MCF 10A (cell line): ENCODE results near the gene SHROOM3. TPM values are rescaled to one million over a fixed set of nuclear protein-coding genes. Genes with fewer than 3 reads are reported as not detected.
A peak's percentile ranks its signal among the peaks of the same experiment; 100 is the strongest.

Source experiments
- BruUV-seq: library from RNA; stranded (reverse); fragments of 400-500 nt; replicated peaks from 2 replicates; lab custom pipeline; 2021; lab: Mats Ljungman, UMichigan
- CTCF ChIA-PET: fragments of 300-600 bp; sonication (Branson Sonifier 250); formaldehyde crosslinking; extraction: SDS; loops from one replicate; lab custom pipeline; 2021; ENCODE audit warnings: antibody characterized with exemption, inconsistent platforms; lab: Yijun Ruan, JAX
- POLR2A ChIA-PET: fragments of 300-600, 350-650 bp; sonication (Branson Sonifier 250); formaldehyde crosslinking; extraction: SDS; loops from one replicate; lab custom pipeline; 2020; ENCODE audit warnings: antibody characterized with exemption, inconsistent platforms; lab: Yijun Ruan, JAX
- DNase-seq: peaks from one replicate; pipeline ENCODE4 v3.0.0-alpha.2; 2018; ENCODE audit not compliant: unreplicated experiment
- H3K27ac Mint-ChIP-seq: one replicate; pipeline ENCODE4 v1.8.0; 2022; ENCODE audit warnings: mild to moderate bottlenecking, low read depth, mixed read lengths; ENCODE audit not compliant: unreplicated experiment
- H3K27me3 Mint-ChIP-seq: one replicate; pipeline ENCODE4 v1.8.0; 2022; ENCODE audit warnings: mixed read lengths; ENCODE audit not compliant: insufficient read depth, unreplicated experiment
- H3K36me3 Mint-ChIP-seq: one replicate; pipeline ENCODE4 v1.8.0; 2022; ENCODE audit warnings: mild to moderate bottlenecking, moderate library complexity, mixed read lengths; ENCODE audit not compliant: insufficient read depth, unreplicated experiment
- H3K4me1 Mint-ChIP-seq: one replicate; pipeline ENCODE4 v1.8.0; 2022; ENCODE audit warnings: mixed read lengths; ENCODE audit not compliant: insufficient read depth, unreplicated experiment
- H3K4me3 Mint-ChIP-seq: one replicate; pipeline ENCODE4 v1.8.0; 2022; ENCODE audit warnings: mild to moderate bottlenecking, moderate library complexity, mixed read lengths; ENCODE audit not compliant: unreplicated experiment
- H3K9me3 Mint-ChIP-seq: one replicate; pipeline ENCODE4 v1.8.0; 2022; ENCODE audit warnings: mixed read lengths; ENCODE audit not compliant: unreplicated experiment
- CTCF ChIP-seq: fragments of 200-600 bp; IDR thresholded peaks from one replicate; pipeline ENCODE4 v1.8.0; 2022; ENCODE audit warnings: antibody characterized with exemption, mild to moderate bottlenecking; ENCODE audit not compliant: unreplicated experiment
- intact Hi-C: fragments of 100-400 bp; cut with micrococcal nuclease; formaldehyde crosslinking; loops from 2 replicates; pipeline ENCODE4 v1.14.1; 2022
- total RNA-seq: library from RNA; stranded (reverse); gene quantifications from 2 replicates; pipeline ENCODE4 v1.2.3, GENCODE V29; 2022

Gene SHROOM3
- total RNA-seq, 1 experiment from 2014 or later = 20.7 TPM

GRCh38 chr4:76525751-76526150, 90.7 kb downstream of the SHROOM3 start:
- Mint-ChIP-seq H3K27ac (no peak overlapping the region), H3K4me1 (no peaks in the 10 kb centered on the region), H3K4me3 (no peak overlapping the region), H3K36me3 (no peaks in the 10 kb centered on the region), H3K27me3 (no peaks in the 10 kb centered on the region), H3K9me3 (no peaks in the 10 kb centered on the region)
- POLR2A ChIA-PET = no interaction called here
- TF ChIP-seq CTCF = no peak
- CTCF ChIA-PET = interaction anchor here (0.7 kb wide), 1 partner anchor 21 kb away, joined by 3 read pairs; no protein-coding TSS in a partner anchor
- intact Hi-C loops = no loop called here
- no peak for DNase-seq
- no TSS peak for BruUV-seq

GRCh38 chr4:76526585-76526990, 91.6 kb downstream of the SHROOM3 start:
- intact Hi-C loops = no loop called here
- DNase-seq = no peak
- ChIA-PET CTCF (interaction anchor here (0.6 kb wide), 1 partner anchor 842 kb away, joined by 4 read pairs; no protein-coding TSS in a partner anchor), POLR2A (no interaction called here)
- TF ChIP-seq CTCF = no peak
- no peaks in the 10 kb centered on the region for H3K9me3 Mint-ChIP-seq
- H3K36me3 Mint-ChIP-seq = no peaks in the 10 kb centered on the region
- no peak overlapping the region for H3K4me3 Mint-ChIP-seq
- no TSS peak for BruUV-seq
- H3K27ac Mint-ChIP-seq = peak overlapping the region; percentile 7
- H3K27me3 Mint-ChIP-seq = no peaks in the 10 kb centered on the region
- no peaks in the 10 kb centered on the region for H3K4me1 Mint-ChIP-seq

GRCh38 chr4:76527666-76528065, 92.6 kb downstream of the SHROOM3 start:
- no TSS peak for BruUV-seq
- Mint-ChIP-seq H3K4me1 (no peaks in the 10 kb centered on the region), H3K4me3 (no peak overlapping the region), H3K36me3 (no peaks in the 10 kb centered on the region), H3K27ac (no peak overlapping the region), H3K27me3 (no peaks in the 10 kb centered on the region), H3K9me3 (no peaks in the 10 kb centered on the region)
- no peak for DNase-seq
- ChIA-PET POLR2A (no interaction called here), CTCF (interaction anchor here (0.5 kb wide), 1 partner anchor 140 kb away, joined by 3 read pairs; no protein-coding TSS in a partner anchor)
- TF ChIP-seq CTCF = no peak
- intact Hi-C loops = no loop called here

- no peaks in the 10 kb centered on the region for H3K36me3 Mint-ChIP-seq
- H3K4me3 Mint-ChIP-seq = no peak overlapping the region
- ChIA-PET CTCF (interaction anchor here (0.5 to 0.6 kb wide), 3 partner anchors 20 to 159 kb away, joined by 3 read pairs; no protein-coding TSS in a partner anchor), POLR2A (interaction anchor here (1.5 kb wide), 1 partner anchor 9 kb away, joined by 3 read pairs; no protein-coding TSS in a partner anchor)
- no TSS peak for BruUV-seq
- no peaks in the 10 kb centered on the region for H3K9me3 Mint-ChIP-seq
- H3K4me1 Mint-ChIP-seq = no peaks in the 10 kb centered on the region
- H3K27me3 Mint-ChIP-seq = no peaks in the 10 kb centered on the region
- DNase-seq = no peak
- intact Hi-C loops = no loop called here
- H3K27ac Mint-ChIP-seq = no peak overlapping the region
- no peak for TF ChIP-seq CTCF
Measured at GRCh38 chr4:76531597-76531996, 96.6 kb downstream of the SHROOM3 start.
